A549 (cell line): ENCODE measurements around the gene FXYD3.

Source experiments
- JUNB ChIP-seq: fragments of >200 bp; sonication (Bioruptor Twin); formaldehyde crosslinking; IDR thresholded peaks from 2 replicates; pipeline ENCODE4 v1.6.1; 2016
- MAFK ChIP-seq: fragments of 450-650 bp; IDR thresholded peaks from 2 replicates; pipeline ENCODE4 v1.6.1; 2014; ENCODE audit not compliant: partially characterized antibody
- NFE2L2 ChIP-seq: fragments of 150-350 bp; conservative IDR thresholded peaks from 2 replicates; pipeline ENCODE4 v1.6.1; 2014; ENCODE audit warnings: low read length
- POLR2A ChIP-seq: IDR thresholded peaks from 2 replicates; pipeline ENCODE4 v1.6.1; 2012; ENCODE audit warnings: mild to moderate bottlenecking, low read length
- POLR2AphosphoS2 ChIP-seq: conservative IDR thresholded peaks from 2 replicates; pipeline ENCODE4 v1.6.1; 2012; ENCODE audit warnings: low read length, improper control_type of control experiment, inconsistent platforms
- RARB ChIP-seq: fragments of 250-450 bp; sonication (Bioruptor Pico); IDR thresholded peaks from 2 replicates; pipeline ENCODE4 v1.8.0; 2021; ENCODE audit warnings: mild to moderate bottlenecking, moderate library complexity
- SMC3 ChIP-seq: fragments of >200 bp; sonication (Bioruptor Twin); formaldehyde crosslinking; IDR thresholded peaks from 3 replicates; pipeline ENCODE4 v1.6.1; 2018; ENCODE audit warnings: inconsistent platforms
- TF ChIP-seq, protein P1 (sequence below): fragments of >200 bp; sonication (Bioruptor Twin); formaldehyde crosslinking; IDR thresholded peaks from 3 replicates; pipeline ENCODE4 v1.5.1; 2016
- TF ChIP-seq, protein P2 (sequence below): fragments of 200-600 bp; sonication (generic); IDR thresholded peaks from 2 replicates; pipeline ENCODE4 v1.6.1; 2016; ENCODE audit warnings: antibody characterized with exemption, mild to moderate bottlenecking, moderate library complexity

DNA sequence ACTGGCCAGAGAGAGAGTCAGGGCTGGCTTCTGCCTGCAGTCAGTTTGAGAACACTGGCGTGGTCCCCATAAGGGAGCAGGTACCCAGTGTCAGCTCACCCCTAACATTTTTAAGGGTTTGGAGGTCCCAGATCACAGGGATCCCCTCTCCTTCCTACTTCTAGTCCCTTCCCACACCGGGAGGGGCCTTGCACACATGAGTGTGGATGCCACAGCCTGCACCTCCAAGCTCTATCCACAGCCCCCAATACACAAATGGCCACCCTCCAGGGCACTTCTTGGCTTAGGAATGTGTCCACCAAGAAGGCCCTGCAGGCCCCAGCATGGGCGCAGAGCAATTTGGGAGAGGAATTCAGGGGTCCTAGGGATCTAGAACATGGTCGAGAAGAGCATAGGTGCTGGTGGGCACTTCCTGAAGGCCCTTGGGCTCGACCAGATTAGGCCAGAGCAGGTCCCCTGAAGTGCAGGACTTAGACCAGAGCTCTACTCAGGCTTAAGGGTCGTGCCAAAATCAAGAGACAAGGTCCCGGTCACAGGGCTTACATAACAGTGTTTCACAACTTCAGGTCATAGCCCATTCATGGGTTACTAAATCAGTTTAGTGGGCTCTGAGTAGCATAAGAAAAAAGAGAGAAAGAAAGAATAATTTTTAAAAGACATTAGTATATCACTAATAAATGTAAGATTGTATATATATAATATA lies 54.9 kb downstream of the FXYD3 start:
- TF ChIP-seq NFE2L2 (no peak), POLR2AphosphoS2 (no peak), JUNB (no peak), MAFK (no peak), SMC3 (no peak), RARB (CRISPR knock-in tag) (no peak), POLR2A (no peak)
- TF ChIP-seq, protein P1, sequence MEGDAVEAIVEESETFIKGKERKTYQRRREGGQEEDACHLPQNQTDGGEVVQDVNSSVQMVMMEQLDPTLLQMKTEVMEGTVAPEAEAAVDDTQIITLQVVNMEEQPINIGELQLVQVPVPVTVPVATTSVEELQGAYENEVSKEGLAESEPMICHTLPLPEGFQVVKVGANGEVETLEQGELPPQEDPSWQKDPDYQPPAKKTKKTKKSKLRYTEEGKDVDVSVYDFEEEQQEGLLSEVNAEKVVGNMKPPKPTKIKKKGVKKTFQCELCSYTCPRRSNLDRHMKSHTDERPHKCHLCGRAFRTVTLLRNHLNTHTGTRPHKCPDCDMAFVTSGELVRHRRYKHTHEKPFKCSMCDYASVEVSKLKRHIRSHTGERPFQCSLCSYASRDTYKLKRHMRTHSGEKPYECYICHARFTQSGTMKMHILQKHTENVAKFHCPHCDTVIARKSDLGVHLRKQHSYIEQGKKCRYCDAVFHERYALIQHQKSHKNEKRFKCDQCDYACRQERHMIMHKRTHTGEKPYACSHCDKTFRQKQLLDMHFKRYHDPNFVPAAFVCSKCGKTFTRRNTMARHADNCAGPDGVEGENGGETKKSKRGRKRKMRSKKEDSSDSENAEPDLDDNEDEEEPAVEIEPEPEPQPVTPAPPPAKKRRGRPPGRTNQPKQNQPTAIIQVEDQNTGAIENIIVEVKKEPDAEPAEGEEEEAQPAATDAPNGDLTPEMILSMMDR: no peak
- TF ChIP-seq, protein P2, sequence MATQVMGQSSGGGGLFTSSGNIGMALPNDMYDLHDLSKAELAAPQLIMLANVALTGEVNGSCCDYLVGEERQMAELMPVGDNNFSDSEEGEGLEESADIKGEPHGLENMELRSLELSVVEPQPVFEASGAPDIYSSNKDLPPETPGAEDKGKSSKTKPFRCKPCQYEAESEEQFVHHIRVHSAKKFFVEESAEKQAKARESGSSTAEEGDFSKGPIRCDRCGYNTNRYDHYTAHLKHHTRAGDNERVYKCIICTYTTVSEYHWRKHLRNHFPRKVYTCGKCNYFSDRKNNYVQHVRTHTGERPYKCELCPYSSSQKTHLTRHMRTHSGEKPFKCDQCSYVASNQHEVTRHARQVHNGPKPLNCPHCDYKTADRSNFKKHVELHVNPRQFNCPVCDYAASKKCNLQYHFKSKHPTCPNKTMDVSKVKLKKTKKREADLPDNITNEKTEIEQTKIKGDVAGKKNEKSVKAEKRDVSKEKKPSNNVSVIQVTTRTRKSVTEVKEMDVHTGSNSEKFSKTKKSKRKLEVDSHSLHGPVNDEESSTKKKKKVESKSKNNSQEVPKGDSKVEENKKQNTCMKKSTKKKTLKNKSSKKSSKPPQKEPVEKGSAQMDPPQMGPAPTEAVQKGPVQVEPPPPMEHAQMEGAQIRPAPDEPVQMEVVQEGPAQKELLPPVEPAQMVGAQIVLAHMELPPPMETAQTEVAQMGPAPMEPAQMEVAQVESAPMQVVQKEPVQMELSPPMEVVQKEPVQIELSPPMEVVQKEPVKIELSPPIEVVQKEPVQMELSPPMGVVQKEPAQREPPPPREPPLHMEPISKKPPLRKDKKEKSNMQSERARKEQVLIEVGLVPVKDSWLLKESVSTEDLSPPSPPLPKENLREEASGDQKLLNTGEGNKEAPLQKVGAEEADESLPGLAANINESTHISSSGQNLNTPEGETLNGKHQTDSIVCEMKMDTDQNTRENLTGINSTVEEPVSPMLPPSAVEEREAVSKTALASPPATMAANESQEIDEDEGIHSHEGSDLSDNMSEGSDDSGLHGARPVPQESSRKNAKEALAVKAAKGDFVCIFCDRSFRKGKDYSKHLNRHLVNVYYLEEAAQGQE: no peak
